Measurements from ENCODE around the gene ANKFY1.

Gene ANKFY1

DNA sequence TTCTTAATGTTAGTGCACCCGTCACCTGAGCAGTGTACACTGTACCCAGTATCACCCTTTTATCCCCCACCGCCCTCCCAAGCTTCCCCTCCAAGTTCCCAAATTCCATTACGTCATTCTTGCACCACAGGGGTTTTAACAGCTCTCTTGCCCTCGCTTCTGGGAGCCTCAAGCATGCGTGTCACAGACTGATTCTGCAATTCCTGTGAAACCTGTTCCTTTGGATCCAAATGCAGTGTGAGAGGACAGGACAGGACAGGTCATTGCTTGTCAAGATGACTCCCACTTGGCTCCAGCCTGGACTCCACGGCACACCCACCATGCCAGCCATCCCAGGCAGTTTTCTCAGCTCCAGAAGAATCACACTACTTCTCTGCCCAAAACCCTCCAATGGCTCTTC lies 76.7 kb downstream of the ANKFY1 start:
- no peak overlapping the region for H3K4me3 ChIP-seq (ENCODE audit: low read depth, low read length)
- in situ Hi-C loops (cut with HindIII; ENCODE audit: low sequenced_read_pairs), result no loop called here
- TF ChIP-seq, protein P1, sequence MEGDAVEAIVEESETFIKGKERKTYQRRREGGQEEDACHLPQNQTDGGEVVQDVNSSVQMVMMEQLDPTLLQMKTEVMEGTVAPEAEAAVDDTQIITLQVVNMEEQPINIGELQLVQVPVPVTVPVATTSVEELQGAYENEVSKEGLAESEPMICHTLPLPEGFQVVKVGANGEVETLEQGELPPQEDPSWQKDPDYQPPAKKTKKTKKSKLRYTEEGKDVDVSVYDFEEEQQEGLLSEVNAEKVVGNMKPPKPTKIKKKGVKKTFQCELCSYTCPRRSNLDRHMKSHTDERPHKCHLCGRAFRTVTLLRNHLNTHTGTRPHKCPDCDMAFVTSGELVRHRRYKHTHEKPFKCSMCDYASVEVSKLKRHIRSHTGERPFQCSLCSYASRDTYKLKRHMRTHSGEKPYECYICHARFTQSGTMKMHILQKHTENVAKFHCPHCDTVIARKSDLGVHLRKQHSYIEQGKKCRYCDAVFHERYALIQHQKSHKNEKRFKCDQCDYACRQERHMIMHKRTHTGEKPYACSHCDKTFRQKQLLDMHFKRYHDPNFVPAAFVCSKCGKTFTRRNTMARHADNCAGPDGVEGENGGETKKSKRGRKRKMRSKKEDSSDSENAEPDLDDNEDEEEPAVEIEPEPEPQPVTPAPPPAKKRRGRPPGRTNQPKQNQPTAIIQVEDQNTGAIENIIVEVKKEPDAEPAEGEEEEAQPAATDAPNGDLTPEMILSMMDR (IDR thresholded peaks at IDR 0.05; ENCODE audit: low read depth, low read length), result no peak
- no peak for DNase-seq (ENCODE audit: low read depth, low spot score)

DNA sequence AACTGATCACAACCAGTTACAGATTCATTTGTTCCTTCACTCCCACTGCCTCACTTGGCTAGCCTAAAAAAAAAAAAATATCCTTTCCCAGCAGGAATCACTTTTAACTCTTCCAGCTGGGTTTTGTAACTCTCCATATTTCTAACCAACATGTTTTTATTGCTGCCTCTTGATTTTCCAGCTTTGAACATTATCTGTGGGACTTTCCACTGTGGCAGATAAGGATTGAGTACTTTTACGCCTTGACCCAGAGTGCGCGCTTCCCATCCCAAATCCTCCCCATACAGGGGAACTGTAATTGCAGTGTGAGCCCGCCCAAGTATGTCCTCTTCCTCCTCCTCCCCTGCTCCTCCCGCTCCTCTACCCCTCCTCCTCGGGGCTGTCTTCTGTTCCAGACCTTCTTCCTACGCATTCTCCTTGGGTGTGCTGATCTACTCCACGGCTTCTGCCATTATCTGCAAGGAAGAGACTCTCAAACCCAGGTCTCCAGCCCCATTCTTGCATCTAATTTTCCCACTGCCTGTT lies 77.4 kb downstream of the ANKFY1 start:
- no peak overlapping the region for H3K4me3 ChIP-seq (ENCODE audit: low read depth, low read length)
- in situ Hi-C loops (cut with HindIII; ENCODE audit: low sequenced_read_pairs), result no loop called here
- TF ChIP-seq, protein P1 (IDR thresholded peaks at IDR 0.05; ENCODE audit: low read depth, low read length), result no peak
- DNase-seq (ENCODE audit: low read depth, low spot score), result no peak

DNA sequence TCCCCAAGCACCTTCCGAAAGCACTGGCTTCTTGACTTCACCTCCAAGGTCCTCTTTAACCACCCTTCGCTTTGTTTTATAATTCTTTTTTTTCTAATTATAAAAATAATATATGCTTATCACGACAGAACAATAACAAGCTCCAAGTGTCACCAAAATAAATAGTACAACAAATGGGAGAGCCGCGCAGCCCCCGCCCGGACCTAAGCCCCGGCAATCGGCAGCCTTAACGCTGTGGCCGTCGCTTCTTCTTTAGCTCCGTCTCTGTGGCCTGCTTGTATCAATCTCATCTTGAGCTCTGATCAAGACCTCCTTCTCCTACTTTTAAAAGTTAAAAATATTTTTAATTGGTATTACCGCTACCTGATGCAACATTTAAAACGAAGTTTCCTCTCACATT lies 78.1 kb downstream of the ANKFY1 start:
- DNase-seq (ENCODE audit: low read depth, low spot score), result no peak
- no peak overlapping the region for H3K4me3 ChIP-seq (ENCODE audit: low read depth, low read length)
- in situ Hi-C loops (cut with HindIII; ENCODE audit: low sequenced_read_pairs), result no loop called here
- TF ChIP-seq, protein P1 (IDR thresholded peaks at IDR 0.05; ENCODE audit: low read depth, low read length), result no peak

DNA sequence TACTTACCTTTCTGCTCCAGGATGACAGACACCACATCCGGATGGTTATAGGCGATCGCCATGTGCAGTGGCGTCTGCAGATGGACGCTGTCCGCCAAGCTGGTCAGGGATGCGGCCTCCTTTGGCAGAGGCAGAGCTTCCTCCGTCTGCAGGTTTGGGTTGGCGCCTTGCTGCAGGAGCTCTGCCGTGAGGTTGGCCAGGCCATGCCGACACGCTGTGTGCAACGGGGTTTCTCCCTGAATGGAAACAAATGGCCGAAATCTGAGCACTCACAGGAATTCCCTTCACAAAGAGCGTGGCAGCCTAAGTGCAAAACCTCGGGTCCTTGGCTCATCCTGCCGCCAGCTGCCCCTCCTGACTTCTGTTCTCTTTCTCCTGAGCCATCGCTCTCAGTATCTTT lies 79.0 kb downstream of the ANKFY1 start:
- in situ Hi-C loops (cut with HindIII; ENCODE audit: low sequenced_read_pairs), result no loop called here
- TF ChIP-seq, protein P1 (IDR thresholded peaks at IDR 0.05; ENCODE audit: low read depth, low read length), result no peak
- no peak overlapping the region for H3K4me3 ChIP-seq (ENCODE audit: low read depth, low read length)
- no peak for DNase-seq (ENCODE audit: low read depth, low spot score)

DNA sequence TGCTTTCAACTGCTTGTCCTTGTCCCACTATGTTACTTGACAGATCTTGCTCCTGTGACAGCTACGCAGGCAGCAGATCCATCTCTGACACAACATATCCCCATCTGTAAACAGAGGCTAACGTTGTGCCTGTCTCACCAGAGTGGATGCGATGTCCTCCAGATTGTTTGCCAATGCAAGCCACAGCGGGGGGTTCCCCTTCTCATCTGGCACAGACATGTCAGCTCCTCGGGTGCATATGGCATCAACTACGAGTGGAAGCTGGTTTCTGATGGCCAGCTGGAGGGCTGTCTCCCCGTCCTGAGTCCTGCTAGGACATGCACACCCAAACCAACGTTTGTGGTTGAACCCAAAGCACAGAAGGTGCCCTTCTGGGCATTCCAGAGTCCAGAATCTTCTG lies 81.7 kb downstream of the ANKFY1 start:
- in situ Hi-C loops (cut with HindIII; ENCODE audit: low sequenced_read_pairs), result no loop called here
- DNase-seq (ENCODE audit: low read depth, low spot score), result no peak
- no peak overlapping the region for H3K4me3 ChIP-seq (ENCODE audit: low read depth, low read length)
- TF ChIP-seq, protein P1 (IDR thresholded peaks at IDR 0.05; ENCODE audit: low read depth, low read length), result no peak

DNA sequence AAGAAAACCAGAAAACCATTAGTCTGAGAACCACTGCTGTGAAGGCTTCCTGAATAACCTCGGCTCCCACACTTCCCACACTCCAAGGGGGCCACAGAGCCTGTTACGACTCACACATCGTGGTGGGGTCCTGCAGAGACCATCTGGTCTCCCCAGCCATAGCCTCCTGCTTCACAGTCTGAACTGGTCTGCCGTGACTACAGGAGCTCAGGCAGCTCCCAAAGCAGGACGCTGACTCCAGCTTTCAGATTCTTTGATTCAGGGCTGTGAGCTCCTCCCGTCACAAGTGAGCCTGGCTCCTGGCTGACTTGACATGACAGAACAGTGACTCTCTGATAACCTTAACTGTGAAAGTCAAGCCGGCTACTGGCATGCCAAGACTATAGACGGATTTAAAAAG lies 83.0 kb downstream of the ANKFY1 start:
- in situ Hi-C loops (cut with HindIII; ENCODE audit: low sequenced_read_pairs), result no loop called here
- no peak overlapping the region for H3K4me3 ChIP-seq (ENCODE audit: low read depth, low read length)
- TF ChIP-seq, protein P1 (IDR thresholded peaks at IDR 0.05; ENCODE audit: low read depth, low read length), result no peak
- peak; percentile 84 for DNase-seq (ENCODE audit: low read depth, low spot score)

DNA sequence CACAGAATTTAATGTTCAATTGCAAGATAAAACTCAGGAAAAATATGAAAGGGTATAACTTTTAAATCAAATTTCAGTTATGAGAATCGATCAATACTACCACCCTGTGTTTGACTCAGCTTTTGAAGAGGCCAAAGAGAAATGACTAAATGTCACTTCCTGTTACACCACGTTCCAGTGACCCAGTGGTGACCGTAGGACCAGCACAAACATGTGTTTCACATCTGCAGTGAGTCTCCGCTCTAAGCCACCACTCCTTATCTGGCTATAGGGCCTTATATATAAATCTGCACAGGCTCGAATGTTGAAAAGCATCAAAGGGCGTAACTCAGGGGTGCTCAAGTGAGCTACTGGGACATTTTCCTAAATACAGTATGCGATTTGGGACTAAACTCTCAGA lies 84.7 kb downstream of the ANKFY1 start:
- TF ChIP-seq, protein P1 (IDR thresholded peaks at IDR 0.05; ENCODE audit: low read depth, low read length), result no peak
- DNase-seq (ENCODE audit: low read depth, low spot score), result no peak
- in situ Hi-C loops (cut with HindIII; ENCODE audit: low sequenced_read_pairs), result no loop called here
- H3K4me3 ChIP-seq (ENCODE audit: low read depth, low read length), result no peak overlapping the region

Measured in astrocyte of the spinal cord (primary cell).